ENCODE data around the gene APPL2.
A peak's percentile ranks its signal among the peaks of the same experiment; 100 is the strongest.
"Not testable (repeated sequence)": the region's sequence is repeated elsewhere in the genome, so short reads cannot be mapped to it uniquely, and the experiment has no call there.

The APPL2 gene

GRCh38 chr12:105196090-105196489 is 39.9 kb downstream of the APPL2 start:
- no peak for DNase-seq (ENCODE audit: low read depth, low spot score)

- no peak for DNase-seq (ENCODE audit: low read depth, low spot score)
Measured at GRCh38 chr12:105194947-105195346, 41.0 kb downstream of the APPL2 start.

- no peak for DNase-seq (ENCODE audit: low read depth, low spot score)
Measured at GRCh38 chr12:105192624-105193225, 43.2 kb downstream of the APPL2 start.

GRCh38 chr12:105190530-105190929 is 45.4 kb downstream of the APPL2 start:
- no peak for DNase-seq (ENCODE audit: low read depth, low spot score)

DNA sequence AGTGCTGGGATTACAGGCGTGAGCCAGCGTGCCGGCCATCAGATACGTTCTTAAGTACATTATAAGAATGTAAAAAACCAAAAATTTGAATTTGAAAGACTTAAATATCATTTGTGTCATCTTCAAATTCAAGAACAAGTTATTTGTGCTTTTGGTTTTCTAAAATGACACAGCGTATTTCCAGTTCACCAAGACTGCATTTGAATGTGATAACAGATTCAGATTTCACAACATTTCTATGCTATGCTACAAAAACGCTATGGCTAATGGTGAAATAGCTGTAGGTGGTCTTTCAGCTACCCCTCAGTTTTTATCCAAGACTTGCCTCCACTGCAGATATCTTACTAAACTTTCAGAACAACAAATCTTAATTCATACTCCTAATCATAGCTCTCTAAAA is 46.7 kb downstream of the APPL2 start:
- DNase-seq (ENCODE audit: low read depth, low spot score): no peak

- not testable (repeated sequence) for DNase-seq (ENCODE audit: low read depth, low spot score)
Measured at GRCh38 chr12:105183976-105184375, 52.0 kb downstream of the APPL2 start.

DNA sequence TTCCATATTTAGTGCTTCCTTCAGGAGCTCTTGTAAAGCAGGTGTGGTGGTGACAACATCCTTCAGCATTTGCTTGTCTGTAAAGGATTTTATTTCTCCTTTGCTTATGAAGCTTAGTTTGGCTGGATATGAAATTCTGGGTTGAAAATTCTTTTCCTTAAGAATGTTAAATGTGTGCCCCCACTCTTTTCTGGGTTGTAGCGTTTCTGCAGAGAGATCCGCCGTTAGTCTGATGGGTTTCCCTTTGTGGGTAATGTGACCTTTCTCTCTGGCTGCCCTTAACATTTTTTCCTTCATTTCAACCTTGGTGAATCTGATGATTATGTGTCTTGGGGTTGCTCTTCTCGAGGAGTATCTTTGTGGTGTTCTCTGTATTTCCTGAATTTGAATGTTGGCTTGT is 52.6 kb downstream of the APPL2 start:
- not testable (repeated sequence) for DNase-seq (ENCODE audit: low read depth, low spot score)

DNA sequence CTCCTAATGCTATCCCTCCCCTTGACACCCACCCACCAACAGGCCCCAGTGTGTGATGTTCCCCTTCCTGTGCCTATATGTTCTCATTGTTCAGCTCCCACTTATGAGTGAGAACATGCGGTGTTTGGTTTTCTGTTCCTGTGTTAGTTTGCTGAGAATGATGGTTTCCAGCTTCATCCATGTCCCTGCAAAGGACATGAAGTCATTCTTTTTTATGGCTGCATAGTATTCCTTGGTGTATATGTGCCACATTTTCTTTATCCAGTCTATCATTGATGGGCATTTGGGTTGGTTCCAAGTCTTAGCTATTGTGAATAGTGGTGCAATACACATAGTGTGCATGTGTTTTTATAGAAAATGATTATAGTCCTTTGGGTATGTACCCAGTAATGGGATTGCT is 56.9 kb downstream of the APPL2 start:
- DNase-seq (ENCODE audit: low read depth, low spot score): not testable (repeated sequence)

- no peak for DNase-seq (ENCODE audit: low read depth, low spot score)
Measured at GRCh38 chr12:105177208-105177607, 58.8 kb downstream of the APPL2 start.

GRCh38 chr12:105175397-105175990 is 60.5 kb downstream of the APPL2 start:
- no peak for DNase-seq (ENCODE audit: low read depth, low spot score)

DNA sequence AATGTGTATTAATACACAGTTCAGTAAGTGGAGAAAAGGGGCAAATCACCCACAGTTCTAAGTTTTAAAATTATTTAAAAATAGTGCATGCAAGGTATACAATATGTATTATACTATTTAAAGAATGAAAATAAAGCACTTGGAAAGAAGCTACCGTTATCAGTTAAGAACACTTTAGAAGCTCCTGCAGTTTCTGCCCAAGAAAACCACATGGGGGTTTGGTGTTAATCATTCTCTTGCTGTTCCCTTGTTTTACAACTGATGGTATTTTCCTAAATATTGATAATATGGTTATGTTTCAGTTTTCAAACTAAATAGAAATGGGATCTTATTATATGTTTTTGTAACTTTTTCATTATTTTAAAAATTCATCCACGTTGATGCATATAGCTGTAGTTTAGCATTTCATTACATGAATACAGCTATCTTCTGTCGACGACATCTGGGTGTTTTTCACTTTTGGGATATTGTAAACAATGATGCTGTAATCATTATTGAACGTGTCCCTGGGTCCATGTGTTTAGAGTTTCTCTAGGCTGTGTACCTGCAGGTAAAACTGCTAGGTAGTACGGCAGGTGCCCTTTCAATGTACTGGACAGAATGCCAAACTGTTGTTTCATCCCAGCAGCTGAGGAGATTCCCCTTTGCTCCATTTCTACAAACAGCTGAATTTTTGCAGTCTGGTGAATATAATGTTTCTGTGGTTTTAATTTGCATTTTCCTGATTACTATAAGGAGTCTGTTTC is 64.1 kb downstream of the APPL2 start:
- no peak for DNase-seq (ENCODE audit: low read depth, low spot score)

DNA sequence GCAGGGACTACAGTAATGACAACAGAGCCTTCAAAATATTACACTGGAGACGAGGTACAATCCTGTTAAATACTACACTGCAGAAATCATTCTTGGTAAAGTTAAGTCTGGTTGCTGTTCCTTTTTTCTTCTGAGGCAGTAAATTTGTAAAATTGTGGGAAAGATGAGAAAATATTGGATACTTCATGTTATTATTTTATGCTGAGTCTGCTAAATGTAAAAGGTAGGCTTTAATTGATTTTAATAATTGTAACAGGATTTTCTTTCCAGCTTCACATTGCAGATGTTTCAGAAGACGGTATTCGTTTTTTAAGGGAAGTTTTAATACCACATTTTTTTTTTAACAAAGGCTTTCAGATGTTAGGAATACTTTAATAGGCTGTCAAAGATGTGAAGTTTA is 65.8 kb downstream of the APPL2 start:
- no peak for DNase-seq (ENCODE audit: low read depth, low spot score)

DNA sequence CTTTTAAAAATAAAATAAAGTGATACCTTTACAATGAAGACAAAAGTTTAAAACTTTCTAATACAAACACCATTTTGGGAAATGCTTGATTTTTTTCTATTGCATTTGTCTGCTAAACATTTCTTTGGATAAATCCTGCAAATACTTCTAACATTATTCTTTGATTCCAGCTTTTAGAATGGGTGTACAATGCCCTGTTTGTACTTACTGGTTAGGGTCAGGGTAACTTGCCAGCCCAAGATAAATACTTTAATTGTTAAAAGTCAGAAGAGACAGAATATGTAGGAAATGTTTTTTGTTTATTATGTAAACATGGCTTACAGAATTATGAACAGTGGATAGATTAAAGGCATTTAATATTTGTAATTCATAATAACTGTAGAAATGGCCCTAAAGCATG is 68.0 kb downstream of the APPL2 start:
- no peak for DNase-seq (ENCODE audit: low read depth, low spot score)

GRCh38 chr12:105167346-105167745 is 68.6 kb downstream of the APPL2 start:
- no peak for DNase-seq (ENCODE audit: low read depth, low spot score)

DNA sequence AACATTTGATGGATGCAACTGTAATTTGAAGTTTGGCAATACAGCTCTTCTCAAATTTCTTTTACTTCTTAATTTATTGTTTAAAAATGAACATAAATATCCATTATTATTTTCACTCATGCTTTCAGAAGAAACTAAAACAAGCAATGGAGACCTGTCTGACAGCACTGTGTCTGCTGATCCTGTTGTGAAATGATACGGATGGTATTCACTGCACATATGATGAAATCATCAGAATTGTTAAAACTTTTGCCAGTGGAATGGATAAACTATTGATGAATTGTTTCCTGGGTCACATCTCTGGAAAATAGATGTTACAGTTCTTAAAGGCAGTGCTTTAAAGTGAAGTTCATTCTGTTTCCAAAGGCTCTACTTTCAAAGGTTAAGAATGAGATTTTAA is 69.2 kb downstream of the APPL2 start:
- no peak for DNase-seq (ENCODE audit: low read depth, low spot score)

GRCh38 chr12:105164068-105164467 is 71.9 kb downstream of the APPL2 start:
- peak; percentile 14 for DNase-seq (ENCODE audit: low read depth, low spot score)

DNA sequence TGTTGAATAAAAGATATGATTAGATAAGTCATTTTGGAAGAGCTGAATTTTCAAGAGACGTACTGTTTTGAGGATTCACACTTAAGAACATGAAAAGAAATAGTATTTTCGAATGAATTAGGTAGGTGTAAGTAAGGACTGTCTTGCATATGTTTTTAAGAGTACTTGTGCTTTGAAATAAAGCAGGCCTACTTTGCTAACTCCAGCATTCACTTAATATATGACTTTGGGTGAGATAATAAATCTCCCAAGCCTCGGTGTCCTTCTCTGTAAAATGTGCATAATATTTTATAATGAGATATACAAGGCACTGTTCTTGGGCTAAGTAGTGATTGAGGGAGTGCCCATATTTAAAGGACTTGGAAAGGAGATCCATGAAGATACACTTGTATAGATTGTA is 73.8 kb downstream of the APPL2 start:
- no peak for DNase-seq (ENCODE audit: low read depth, low spot score)

DNA sequence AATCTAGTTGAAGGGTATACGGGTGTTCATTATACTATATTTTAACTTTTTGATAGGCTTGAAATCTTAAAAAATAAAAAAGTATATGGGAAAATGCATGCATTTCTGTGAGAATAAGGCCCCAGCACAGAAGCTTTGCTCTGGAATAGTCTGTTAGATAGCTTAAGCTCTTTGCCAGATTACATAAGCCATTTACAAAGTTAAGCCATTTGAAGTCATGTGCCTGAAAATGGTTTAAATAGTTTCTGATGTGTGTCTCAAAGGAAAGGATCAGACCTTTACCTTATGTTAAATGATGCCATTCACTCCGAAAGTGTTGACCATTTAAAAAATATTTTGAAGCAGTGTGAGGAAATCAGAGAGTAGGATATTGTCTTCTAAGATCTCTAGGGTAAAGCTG is 77.1 kb downstream of the APPL2 start:
- no peak for DNase-seq (ENCODE audit: low read depth, low spot score)

- no peak for DNase-seq (ENCODE audit: low read depth, low spot score)
Measured at GRCh38 chr12:105157606-105158005, 78.4 kb downstream of the APPL2 start.

GRCh38 chr12:105156260-105156659 is 79.7 kb downstream of the APPL2 start:
- DNase-seq (ENCODE audit: low read depth, low spot score): no peak

DNA sequence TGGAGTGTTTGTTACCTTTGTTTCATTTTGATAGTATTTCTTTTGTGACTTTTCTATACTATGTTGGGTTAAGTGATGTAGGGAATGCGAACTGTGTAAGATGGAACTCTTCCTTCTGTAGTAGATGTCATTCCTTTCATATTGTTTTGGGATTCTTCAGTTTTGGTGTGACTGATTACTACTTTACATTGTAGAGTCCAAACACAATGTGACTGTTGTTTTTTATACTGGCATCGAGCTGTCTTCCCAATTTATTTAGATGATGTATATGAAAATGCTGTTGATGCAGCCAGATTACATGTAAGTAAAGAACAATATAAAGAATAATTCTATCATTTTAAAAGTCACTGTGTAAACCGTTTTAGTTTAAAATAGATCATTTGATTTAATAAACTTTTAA is 93.7 kb downstream of the APPL2 start:
- no peak for DNase-seq (ENCODE audit: low read depth, low spot score)

GRCh38 chr12:105141320-105141922 is 94.6 kb downstream of the APPL2 start:
- no peak for DNase-seq (ENCODE audit: low read depth, low spot score)

DNA sequence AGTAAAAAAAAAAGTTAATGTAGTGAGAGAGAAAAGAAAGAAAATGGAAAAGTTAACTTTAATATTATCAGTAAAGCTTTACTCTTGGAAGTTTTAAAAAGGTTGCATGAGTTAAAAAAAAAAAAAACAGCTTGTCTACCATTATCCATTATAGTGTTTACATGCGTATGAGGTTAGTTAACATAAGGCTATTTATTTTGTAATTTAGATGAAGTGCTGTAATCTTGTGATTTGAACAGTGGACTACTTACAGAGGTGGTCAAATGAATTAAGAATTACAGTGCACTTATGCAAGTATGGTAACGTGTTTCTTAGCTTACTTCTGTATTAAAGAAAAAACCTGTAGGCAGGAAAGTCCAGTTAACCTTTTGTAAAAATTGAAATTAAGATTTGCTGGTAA is 97.7 kb downstream of the APPL2 start:
- no peak for DNase-seq (ENCODE audit: low read depth, low spot score)

Data from astrocyte of the hippocampus (primary cell).